Mesendoderm (in vitro differentiated cells): Measurements from ENCODE around the gene ATG9A.

Source experiments
- DNase-seq: peaks from one replicate; pipeline ENCODE4 v3.0.0; 2013
- H2AK5ac ChIP-seq: 2 replicates; pipeline ENCODE4 v1.6.1; 2013; ENCODE audit warnings: low read length, inconsistent platforms
- H2BK120ac ChIP-seq: 2 replicates; pipeline ENCODE4 v1.6.1; 2013; ENCODE audit warnings: low read depth, mild to moderate bottlenecking, low read length, moderate library complexity, mixed read lengths
- H2BK15ac ChIP-seq: replicated peaks from 2 replicates; pipeline ENCODE4 v1.6.1; 2013; ENCODE audit warnings: low read depth, mild to moderate bottlenecking, moderate library complexity
- H2BK5ac ChIP-seq: 2 replicates; pipeline ENCODE4 v1.6.1; 2013; ENCODE audit warnings: low read length, inconsistent platforms
- H3K18ac ChIP-seq: 2 replicates; pipeline ENCODE4 v1.6.1; 2013; ENCODE audit warnings: mild to moderate bottlenecking, low read length, mixed read lengths
- H3K23ac ChIP-seq: one replicate; pipeline ENCODE4 v1.6.1; 2013; ENCODE audit warnings: low read length
- H3K27ac ChIP-seq: 2 replicates; pipeline ENCODE4 v1.5.1; 2013; ENCODE audit warnings: low read depth, mild to moderate bottlenecking, inconsistent platforms, low read length, moderate library complexity
- H3K27me3 ChIP-seq: 2 replicates; pipeline ENCODE4 v1.6.1; 2013; ENCODE audit warnings: low read length, control low read depth, mild to moderate bottlenecking, inconsistent platforms; ENCODE audit not compliant: insufficient read depth, poor library complexity
- H3K36me3 ChIP-seq: 2 replicates; pipeline ENCODE4 v1.6.1; 2013; ENCODE audit warnings: low read length, inconsistent platforms; ENCODE audit not compliant: control insufficient read depth, insufficient read depth
- H3K4ac ChIP-seq: one replicate; pipeline ENCODE4 v1.6.1; 2013; ENCODE audit warnings: low read depth, mild to moderate bottlenecking, low read length, moderate library complexity
- H3K4me1 ChIP-seq: 2 replicates; pipeline ENCODE4 v1.6.1; 2013; ENCODE audit warnings: low read depth, low read length, inconsistent platforms; ENCODE audit not compliant: control insufficient read depth
- H3K4me2 ChIP-seq: 2 replicates; pipeline ENCODE4 v1.6.1; 2013; ENCODE audit warnings: low read length
- H3K4me3 ChIP-seq: 2 replicates; pipeline ENCODE4 v1.5.1; 2013; ENCODE audit warnings: mild to moderate bottlenecking, low read length
- H3K56ac ChIP-seq: one replicate; pipeline ENCODE4 v1.6.1; 2013; ENCODE audit warnings: low read length
- H3K79me1 ChIP-seq: 2 replicates; pipeline ENCODE4 v1.6.1; 2013; ENCODE audit warnings: low read length, inconsistent platforms
- H3K79me2 ChIP-seq: 2 replicates; pipeline ENCODE4 v1.6.1; 2013; ENCODE audit warnings: mild to moderate bottlenecking, low read length; ENCODE audit not compliant: control insufficient read depth, insufficient read depth
- H3K9ac ChIP-seq: 2 replicates; pipeline ENCODE4 v1.6.1; 2013; ENCODE audit warnings: low read length, inconsistent platforms
- H4K5ac ChIP-seq: one replicate; pipeline ENCODE4 v1.6.1; 2013; ENCODE audit warnings: low read length
- H4K8ac ChIP-seq: one replicate; pipeline ENCODE4 v1.6.1; 2013; ENCODE audit warnings: low read depth, mild to moderate bottlenecking, control low read depth, low read length, moderate library complexity
- WGBS: extraction: QIAGEN DNeasy Blood & Tissue Kit; methylation state at CpG from one replicate; pipeline ENCODE4 v1.1.7; 2013; ENCODE audit warnings: low lambda C conversion rate, missing lambda C conversion rate; ENCODE audit not compliant: insufficient coverage; ENCODE audit errors: extremely low coverage; 5-methylcytosine and 5-hydroxymethylcytosine counted together

Gene ATG9A

DNA sequence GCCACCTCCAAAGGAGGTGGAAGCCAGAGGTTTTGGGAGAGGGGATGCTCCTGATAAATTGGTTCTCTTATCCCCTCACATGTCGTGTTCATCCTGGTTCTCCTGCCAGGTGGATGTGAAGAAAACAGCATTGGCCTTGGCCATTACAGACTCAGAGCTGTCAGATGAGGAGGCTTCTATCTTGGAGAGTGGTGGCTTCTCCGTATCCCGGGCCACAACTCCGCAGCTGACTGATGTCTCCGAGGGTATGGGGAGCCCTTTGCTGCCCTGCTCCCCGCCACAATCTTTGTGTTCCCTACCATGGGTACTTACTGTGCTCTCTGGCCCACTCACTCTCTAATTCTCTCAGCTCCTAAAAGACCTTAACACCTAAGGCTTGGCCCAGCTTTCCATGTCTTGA is 47.9 kb downstream of the ATG9A start:
- no peak overlapping the region for H3K56ac ChIP-seq
- DNase-seq: no peak
- H4K5ac ChIP-seq: no peak overlapping the region
- H3K79me1 ChIP-seq: peaks cover 12% of the 10 kb centered on the region
- no peak overlapping the region for H2BK5ac ChIP-seq
- no CpG with 5 or more reads among the region's 6 CpGs for WGBS
- no peak overlapping the region for H3K9ac ChIP-seq
- peaks cover 2% of the 10 kb centered on the region for H3K79me2 ChIP-seq
- H3K27me3 ChIP-seq: no peaks in the 10 kb centered on the region
- H3K23ac ChIP-seq: no peak overlapping the region
- no peak overlapping the region for H2BK15ac ChIP-seq
- no peak overlapping the region for H3K4me2 ChIP-seq
- H3K4me3 ChIP-seq: no peak overlapping the region
- peaks cover 5% of the 10 kb centered on the region for H3K36me3 ChIP-seq
- no peak overlapping the region for H4K8ac ChIP-seq
- H3K18ac ChIP-seq: no peak overlapping the region
- no peak overlapping the region for H3K4ac ChIP-seq
- H2BK120ac ChIP-seq: no peak overlapping the region
- no peak overlapping the region for H3K27ac ChIP-seq
- H3K4me1 ChIP-seq: peaks cover 3% of the 10 kb centered on the region
- no peak overlapping the region for H2AK5ac ChIP-seq

DNA sequence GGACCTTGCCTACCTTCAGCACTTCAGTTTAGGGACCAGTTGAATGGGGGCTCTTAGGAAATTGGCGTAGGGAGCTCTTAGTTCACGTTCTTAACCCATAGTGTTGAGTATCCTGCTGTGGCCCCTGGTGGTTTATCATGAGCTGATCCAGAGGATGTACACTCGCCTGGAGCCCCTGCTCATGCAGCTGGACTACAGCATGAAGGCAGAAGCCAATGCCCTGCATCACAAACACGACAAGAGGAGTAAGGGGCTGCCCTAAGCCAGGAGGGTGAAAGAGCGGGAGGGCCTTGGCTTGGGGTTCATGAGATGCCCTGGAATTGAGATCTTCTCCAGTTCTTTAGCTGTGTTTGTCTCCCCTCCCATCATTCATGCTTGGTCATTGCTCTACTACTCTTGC is 48.5 kb downstream of the ATG9A start:
- Histone ChIP-seq H4K8ac (no peak overlapping the region), H3K27me3 (no peaks in the 10 kb centered on the region), H3K4me1 (peaks cover 3% of the 10 kb centered on the region), H3K79me1 (peaks cover 14% of the 10 kb centered on the region), H2BK5ac (no peak overlapping the region), H2AK5ac (no peak overlapping the region), H3K27ac (no peak overlapping the region), H3K4ac (no peak overlapping the region), H3K79me2 (peaks cover 2% of the 10 kb centered on the region), H3K56ac (no peak overlapping the region), H3K4me2 (no peak overlapping the region), H2BK120ac (no peak overlapping the region), H4K5ac (no peak overlapping the region), H3K36me3 (peaks cover 5% of the 10 kb centered on the region), H2BK15ac (no peak overlapping the region), H3K4me3 (no peak overlapping the region), H3K9ac (no peak overlapping the region), H3K18ac (no peak overlapping the region), H3K23ac (no peak overlapping the region)
- WGBS: no CpG with 5 or more reads among the region's 5 CpGs
- DNase-seq: no peak

DNA sequence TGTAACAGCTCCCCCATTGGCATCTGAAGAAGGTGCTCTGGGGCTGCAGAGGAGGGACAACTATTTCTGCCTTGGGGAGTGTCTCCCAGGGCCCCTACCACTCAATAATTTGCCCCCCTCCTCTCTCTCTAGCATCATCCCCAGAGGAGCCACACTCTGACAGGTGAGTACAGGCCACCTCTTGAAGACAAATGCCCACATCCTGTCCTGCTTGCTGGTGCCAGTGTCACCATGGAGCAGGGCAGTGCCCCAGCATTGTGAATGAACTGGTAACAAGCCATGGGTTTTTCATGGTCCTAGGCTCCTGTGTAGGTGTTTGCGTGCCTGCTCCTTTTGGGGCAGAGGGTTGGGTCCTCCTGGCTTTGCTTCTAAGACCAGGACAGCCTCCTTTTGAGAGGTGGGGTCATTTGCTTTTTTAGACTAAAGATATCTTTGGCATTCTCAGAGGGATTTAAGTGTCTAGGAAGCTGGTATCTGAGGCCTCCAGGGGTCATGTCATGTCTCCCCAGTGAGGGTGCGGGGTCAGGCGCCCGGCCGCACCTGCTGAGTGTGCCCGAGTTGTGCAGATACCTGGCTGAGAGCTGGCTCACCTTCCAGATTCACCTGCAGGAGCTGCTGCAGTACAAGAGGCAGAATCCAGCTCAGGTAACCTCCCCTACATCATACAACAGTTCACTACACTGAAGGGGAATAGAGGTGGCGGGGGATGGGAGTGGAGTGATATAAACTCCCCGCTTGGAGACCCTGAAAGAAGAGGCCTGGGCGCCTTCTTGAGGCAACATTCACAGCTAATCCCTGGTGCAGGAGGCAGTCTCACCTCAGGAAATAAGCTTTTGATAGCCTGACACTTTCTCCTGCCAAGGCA is 49.6 kb downstream of the ATG9A start:
- Histone ChIP-seq H3K4me3 (no peak overlapping the region), H3K4me1 (peaks cover 3% of the 10 kb centered on the region), H2BK15ac (no peak overlapping the region), H2BK120ac (no peak overlapping the region), H2BK5ac (no peak overlapping the region), H3K36me3 (peaks cover 5% of the 10 kb centered on the region), H3K27ac (no peak overlapping the region), H3K79me2 (peaks cover 2% of the 10 kb centered on the region), H3K23ac (no peak overlapping the region), H3K9ac (no peak overlapping the region), H4K5ac (no peak overlapping the region), H3K27me3 (no peaks in the 10 kb centered on the region), H3K4ac (no peak overlapping the region), H3K79me1 (peaks cover 15% of the 10 kb centered on the region), H4K8ac (no peak overlapping the region), H3K4me2 (no peak overlapping the region), H3K18ac (no peak overlapping the region), H3K56ac (no peak overlapping the region), H2AK5ac (no peak overlapping the region)
- no peak for DNase-seq
- WGBS: no CpG with 5 or more reads among the region's 9 CpGs

DNA sequence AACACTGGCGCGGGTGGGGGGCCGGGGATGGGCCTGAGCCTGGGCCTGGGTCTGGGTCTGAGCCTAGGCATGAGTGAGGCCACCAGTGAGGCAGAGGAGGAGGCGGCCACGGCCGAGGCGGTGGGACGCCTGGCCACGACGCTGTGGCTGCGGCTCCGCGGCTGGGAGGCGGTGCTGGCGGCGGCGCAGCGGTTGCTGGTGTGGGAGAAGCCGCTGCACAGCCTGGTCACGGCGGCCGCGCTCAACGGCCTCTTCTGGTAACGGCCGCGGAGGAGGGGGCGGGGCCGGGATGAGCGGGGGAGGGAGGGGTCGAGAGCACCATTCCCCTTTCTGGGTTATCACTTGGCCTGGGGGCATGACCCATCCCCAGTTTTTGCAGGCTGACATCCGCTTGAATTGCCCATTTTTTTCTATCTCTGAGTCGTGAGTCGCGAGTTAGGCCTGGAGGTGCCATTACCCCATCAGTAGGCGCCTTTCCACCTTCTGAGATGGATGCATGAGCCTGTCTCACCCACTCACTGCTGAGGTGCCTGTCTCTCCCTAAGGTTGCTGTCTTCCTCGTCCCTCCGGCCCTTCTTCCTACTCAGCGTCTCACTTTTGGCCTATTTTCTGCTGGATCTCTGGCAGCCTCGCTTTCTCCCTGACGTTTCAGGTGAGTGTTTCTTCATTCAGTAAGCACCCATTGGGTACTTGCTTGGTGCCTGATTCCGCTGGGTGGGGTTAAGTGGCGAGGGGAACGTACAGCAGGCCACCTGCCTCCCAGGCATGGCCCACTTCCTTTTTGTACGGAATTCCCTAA is 50.9 kb downstream of the ATG9A start:
- DNase-seq: peak; percentile 54
- H3K27me3 ChIP-seq: no peaks in the 10 kb centered on the region
- H3K18ac ChIP-seq: peak overlapping the region; percentile 71
- H3K56ac ChIP-seq: peak overlapping the region; percentile 99
- H3K79me2 ChIP-seq: peaks cover 2% of the 10 kb centered on the region
- no peak overlapping the region for H2BK120ac ChIP-seq
- H3K4me2 ChIP-seq: peak overlapping the region; percentile 67
- H2BK15ac ChIP-seq: no peak overlapping the region
- H3K9ac ChIP-seq: peak overlapping the region; percentile 93
- H4K8ac ChIP-seq: no peak overlapping the region
- peak overlapping the region; percentile 73 for H3K4ac ChIP-seq
- peaks cover 15% of the 10 kb centered on the region for H3K79me1 ChIP-seq
- H3K23ac ChIP-seq: no peak overlapping the region
- peaks cover 5% of the 10 kb centered on the region for H3K36me3 ChIP-seq
- no peak overlapping the region for H2AK5ac ChIP-seq
- H3K4me1 ChIP-seq: peaks cover 3% of the 10 kb centered on the region
- H3K4me3 ChIP-seq: peak overlapping the region; percentile 86
- no peak overlapping the region for H4K5ac ChIP-seq
- no CpG with 5 or more reads among the region's 45 CpGs for WGBS
- H3K27ac ChIP-seq: peak overlapping the region; percentile 68
- H2BK5ac ChIP-seq: no peak overlapping the region

DNA sequence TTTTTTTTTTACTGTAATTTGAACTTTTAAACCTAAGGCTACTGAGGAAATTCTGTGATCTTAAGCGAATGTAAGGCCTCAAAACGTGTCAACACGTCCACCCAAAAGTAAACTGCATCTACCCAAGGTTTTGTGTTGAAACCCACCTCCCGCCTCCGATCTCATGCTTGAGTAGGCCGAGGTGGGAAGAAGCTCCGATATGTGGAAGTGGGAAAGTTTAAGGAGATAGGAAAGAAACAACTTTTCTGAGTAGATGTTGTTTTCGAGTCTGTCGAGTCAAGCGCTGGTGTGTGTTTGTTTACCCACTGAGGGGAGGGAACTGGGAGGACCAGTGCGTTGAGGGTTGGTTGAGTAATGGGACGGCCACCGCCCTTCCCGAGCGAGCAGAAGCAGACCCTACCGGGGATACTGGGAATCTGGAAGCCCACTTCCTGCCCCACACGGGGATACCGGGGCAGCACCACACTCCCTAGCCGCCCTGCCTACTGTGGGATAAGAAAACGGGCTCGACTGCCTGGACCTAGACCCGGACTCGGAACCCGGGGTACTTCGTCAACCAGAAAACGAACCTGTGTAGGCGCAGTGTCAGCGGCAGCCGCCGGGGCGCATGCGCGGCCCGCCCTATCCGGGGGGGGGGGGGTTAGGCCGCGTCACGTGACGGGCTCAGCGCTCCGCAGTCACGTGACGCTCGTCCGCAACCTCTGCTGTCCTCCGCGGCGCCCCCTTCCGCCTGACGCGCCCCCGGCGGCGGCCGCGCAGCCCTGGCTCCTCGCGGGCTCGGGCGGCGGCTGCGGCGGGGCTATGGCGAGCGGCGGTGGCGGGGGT is 51.7 kb downstream of the ATG9A start, which contains the start of gene RETREG2:
Gene RETREG2 (plus strand): TSS at position 724 of the 825 bp plus-strand sequence. CDS start 78 bp downstream, at position 802.
- Histone ChIP-seq H3K9ac (peak within 1 kb of the TSS; percentile 98), H3K18ac (peak within 1 kb of the TSS; percentile 71), H4K5ac (no peak within 1 kb of the TSS), H3K4me3 (peak within 1 kb of the TSS; percentile 95), H2BK15ac (no peak within 1 kb of the TSS), H3K27ac (peak within 1 kb of the TSS; percentile 90), H3K4me2 (peak within 1 kb of the TSS; percentile 67), H3K56ac (peak within 1 kb of the TSS; percentile 99), H3K4ac (peak within 1 kb of the TSS; percentile 73), H2AK5ac (no peak within 1 kb of the TSS), H3K23ac (no peak within 1 kb of the TSS), H3K79me1 (peaks cover 15% of the 10 kb centered on the region), H3K79me2 (peaks cover 2% of the 10 kb centered on the region), H4K8ac (no peak within 1 kb of the TSS), H3K4me1 (peaks cover 3% of the 10 kb centered on the region), H3K27me3 (no peaks in the 10 kb centered on the region), H3K36me3 (peaks cover 1% of the 10 kb centered on the region), H2BK120ac (no peak within 1 kb of the TSS), H2BK5ac (peak within 1 kb of the TSS; percentile 89)
- WGBS: no CpG with 5 or more reads among the region's 67 CpGs
- DNase-seq: peak; percentile 94
